C4-2B (cell line): ENCODE data around the gene ASB16.

ENCODE experiments used
- ZFX ChIP-seq: fragments of 450-650 bp; IDR thresholded peaks from 2 replicates; pipeline ENCODE4 v1.6.1; 2017
- TF ChIP-seq, protein P1 (sequence below): fragments of 450-650 bp; conservative IDR thresholded peaks from 2 replicates; pipeline ENCODE4 v1.5.1; 2017; ENCODE audit warnings: mild to moderate bottlenecking

- TF ChIP-seq, protein P1, sequence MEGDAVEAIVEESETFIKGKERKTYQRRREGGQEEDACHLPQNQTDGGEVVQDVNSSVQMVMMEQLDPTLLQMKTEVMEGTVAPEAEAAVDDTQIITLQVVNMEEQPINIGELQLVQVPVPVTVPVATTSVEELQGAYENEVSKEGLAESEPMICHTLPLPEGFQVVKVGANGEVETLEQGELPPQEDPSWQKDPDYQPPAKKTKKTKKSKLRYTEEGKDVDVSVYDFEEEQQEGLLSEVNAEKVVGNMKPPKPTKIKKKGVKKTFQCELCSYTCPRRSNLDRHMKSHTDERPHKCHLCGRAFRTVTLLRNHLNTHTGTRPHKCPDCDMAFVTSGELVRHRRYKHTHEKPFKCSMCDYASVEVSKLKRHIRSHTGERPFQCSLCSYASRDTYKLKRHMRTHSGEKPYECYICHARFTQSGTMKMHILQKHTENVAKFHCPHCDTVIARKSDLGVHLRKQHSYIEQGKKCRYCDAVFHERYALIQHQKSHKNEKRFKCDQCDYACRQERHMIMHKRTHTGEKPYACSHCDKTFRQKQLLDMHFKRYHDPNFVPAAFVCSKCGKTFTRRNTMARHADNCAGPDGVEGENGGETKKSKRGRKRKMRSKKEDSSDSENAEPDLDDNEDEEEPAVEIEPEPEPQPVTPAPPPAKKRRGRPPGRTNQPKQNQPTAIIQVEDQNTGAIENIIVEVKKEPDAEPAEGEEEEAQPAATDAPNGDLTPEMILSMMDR = no peak
- no peak for TF ChIP-seq ZFX
Measured at GRCh38 chr17:44191941-44192496, 21.5 kb downstream of the ASB16 start.
